ENCODE results near the gene USP13. TPM values are rescaled to one million over a fixed set of nuclear protein-coding genes. Genes with fewer than 3 reads are reported as not detected.

USP13 gene
- 1 to 10 TPM; 4.3 to 6.6 TPM for total RNA-seq

DNA sequence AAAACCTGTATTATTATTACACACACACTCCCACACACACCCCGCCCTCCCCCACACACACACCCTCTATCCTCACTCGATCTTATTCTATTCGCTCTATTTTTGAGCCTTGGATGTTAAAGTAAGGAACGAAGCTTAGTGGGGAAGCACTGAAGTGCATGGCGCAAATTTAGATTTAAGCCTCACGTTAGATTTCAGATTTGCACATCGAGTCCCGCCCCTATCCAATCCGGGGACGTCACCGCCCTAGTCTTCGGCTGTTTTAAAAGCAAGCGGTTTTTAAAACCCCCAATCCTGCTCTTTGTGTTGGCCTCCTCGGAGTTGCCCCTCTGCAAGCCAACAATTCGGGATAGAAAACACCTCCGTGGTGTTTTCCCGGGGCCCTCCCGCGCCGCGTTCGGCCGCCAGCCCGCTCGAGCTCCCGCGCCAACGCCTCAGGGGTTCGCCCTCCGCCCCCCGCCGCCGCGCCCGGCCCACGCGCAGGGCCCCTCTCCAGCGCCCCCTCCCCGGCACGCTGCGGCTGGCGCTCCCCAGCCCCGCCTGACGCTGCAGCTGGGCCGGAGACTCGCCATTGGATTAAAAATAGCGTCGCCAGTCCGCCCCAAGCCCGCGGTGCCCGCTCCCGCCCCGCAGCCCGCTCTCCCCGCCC, at the start of gene USP13:
Gene USP13 (plus strand): TSS at position 594 of the 649 bp plus-strand sequence. CDS start 186 bp downstream, outside the sequence.
- Histone ChIP-seq H3K36me3 (no peaks in the 10 kb centered on the region), H3K4me3 (peak within 1 kb of the TSS; percentile 66), H3K9me3 (no peaks in the 10 kb centered on the region), H3K27me3 (no peaks in the 10 kb centered on the region), H3K27ac (peak within 1 kb of the TSS; percentile 67), H3K4me1 (no peaks in the 10 kb centered on the region), H3K9ac (ENCODE audit: low read depth in 2 of 2, low read length in 2 of 2) (peak within 1 kb of the TSS; percentile 58 to 88)
- peak; percentile 55 for DNase-seq
- TF ChIP-seq, protein P1, sequence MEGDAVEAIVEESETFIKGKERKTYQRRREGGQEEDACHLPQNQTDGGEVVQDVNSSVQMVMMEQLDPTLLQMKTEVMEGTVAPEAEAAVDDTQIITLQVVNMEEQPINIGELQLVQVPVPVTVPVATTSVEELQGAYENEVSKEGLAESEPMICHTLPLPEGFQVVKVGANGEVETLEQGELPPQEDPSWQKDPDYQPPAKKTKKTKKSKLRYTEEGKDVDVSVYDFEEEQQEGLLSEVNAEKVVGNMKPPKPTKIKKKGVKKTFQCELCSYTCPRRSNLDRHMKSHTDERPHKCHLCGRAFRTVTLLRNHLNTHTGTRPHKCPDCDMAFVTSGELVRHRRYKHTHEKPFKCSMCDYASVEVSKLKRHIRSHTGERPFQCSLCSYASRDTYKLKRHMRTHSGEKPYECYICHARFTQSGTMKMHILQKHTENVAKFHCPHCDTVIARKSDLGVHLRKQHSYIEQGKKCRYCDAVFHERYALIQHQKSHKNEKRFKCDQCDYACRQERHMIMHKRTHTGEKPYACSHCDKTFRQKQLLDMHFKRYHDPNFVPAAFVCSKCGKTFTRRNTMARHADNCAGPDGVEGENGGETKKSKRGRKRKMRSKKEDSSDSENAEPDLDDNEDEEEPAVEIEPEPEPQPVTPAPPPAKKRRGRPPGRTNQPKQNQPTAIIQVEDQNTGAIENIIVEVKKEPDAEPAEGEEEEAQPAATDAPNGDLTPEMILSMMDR (IDR thresholded peaks at IDR 0.05): no peak
- intact Hi-C loops (cut with DNase I): no loop called here

DNA sequence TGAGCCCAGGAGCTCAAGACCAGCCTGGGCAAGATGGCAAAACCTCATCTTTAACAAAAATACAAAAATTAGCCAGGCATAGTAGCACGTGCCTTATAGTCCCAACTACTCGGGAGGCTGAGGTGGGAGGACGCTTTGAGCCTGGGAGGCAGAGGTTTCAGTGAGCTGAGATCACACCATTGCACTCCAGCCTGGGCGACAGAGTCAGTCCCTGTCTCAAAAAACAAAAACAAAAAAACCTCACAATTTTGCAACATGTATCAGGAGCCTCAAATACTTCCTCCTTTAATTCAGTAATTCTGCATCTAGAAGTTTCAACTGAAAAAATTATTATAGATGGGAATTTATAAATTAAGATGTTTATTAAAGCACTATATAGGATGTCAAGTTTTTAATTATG, 49.5 kb upstream of the USP13 start:
- TF ChIP-seq, protein P1 (IDR thresholded peaks at IDR 0.05): no peak
- Histone ChIP-seq H3K4me1 (no peaks in the 10 kb centered on the region), H3K27ac (no peak overlapping the region), H3K9me3 (no peaks in the 10 kb centered on the region), H3K9ac (ENCODE audit: low read depth in 2 of 2, low read length in 2 of 2) (no peak overlapping the region), H3K27me3 (no peaks in the 10 kb centered on the region), H3K4me3 (no peak overlapping the region), H3K36me3 (no peaks in the 10 kb centered on the region)
- DNase-seq: no peak
- intact Hi-C loops (cut with DNase I): no loop called here

- Histone ChIP-seq H3K27me3 (no peaks in the 10 kb centered on the region), H3K4me1 (no peaks in the 10 kb centered on the region), H3K9me3 (no peaks in the 10 kb centered on the region), H3K36me3 (no peaks in the 10 kb centered on the region), H3K27ac (peak overlapping the region; percentile 84), H3K9ac (ENCODE audit: low read depth in 2 of 2, low read length in 2 of 2) (peak overlapping the region; percentile 72 to 87), H3K4me3 (peak overlapping the region; percentile 78)
- no peak for DNase-seq
- TF ChIP-seq, protein P1 (IDR thresholded peaks at IDR 0.05): no peak
- intact Hi-C loops (cut with DNase I): no loop called here
Measured at GRCh38 chr3:179603831-179604230, 49.0 kb upstream of the USP13 start.

- peak within 1 kb of the TSS; percentile 78 for H3K4me3 ChIP-seq
- no peaks in the 10 kb centered on the region for H3K9me3 ChIP-seq
- peak within 1 kb of the TSS; percentile 84 for H3K27ac ChIP-seq
- TF ChIP-seq, protein P1 (IDR thresholded peaks at IDR 0.05): no peak
- no peaks in the 10 kb centered on the region for H3K36me3 ChIP-seq
- DNase-seq: peak; percentile 95
- H3K4me1 ChIP-seq: no peaks in the 10 kb centered on the region
- H3K9ac ChIP-seq (ENCODE audit: low read depth in 2 of 2, low read length in 2 of 2): peak within 1 kb of the TSS; percentile 87 to 97
- intact Hi-C loops (cut with DNase I): no loop called here
- no peaks in the 10 kb centered on the region for H3K27me3 ChIP-seq
Measured at GRCh38 chr3:179604321-179605078, 48.3 kb upstream of the USP13 start, which contains the start of the genes MRPL47 and NDUFB5. TSS of gene MRPL47 (minus strand) at chr3:179604638. CDS start at chr3:179604624, 14 bp downstream. TSS of gene NDUFB5 (plus strand) at chr3:179604794. CDS start at chr3:179604816, 22 bp downstream.

DNA sequence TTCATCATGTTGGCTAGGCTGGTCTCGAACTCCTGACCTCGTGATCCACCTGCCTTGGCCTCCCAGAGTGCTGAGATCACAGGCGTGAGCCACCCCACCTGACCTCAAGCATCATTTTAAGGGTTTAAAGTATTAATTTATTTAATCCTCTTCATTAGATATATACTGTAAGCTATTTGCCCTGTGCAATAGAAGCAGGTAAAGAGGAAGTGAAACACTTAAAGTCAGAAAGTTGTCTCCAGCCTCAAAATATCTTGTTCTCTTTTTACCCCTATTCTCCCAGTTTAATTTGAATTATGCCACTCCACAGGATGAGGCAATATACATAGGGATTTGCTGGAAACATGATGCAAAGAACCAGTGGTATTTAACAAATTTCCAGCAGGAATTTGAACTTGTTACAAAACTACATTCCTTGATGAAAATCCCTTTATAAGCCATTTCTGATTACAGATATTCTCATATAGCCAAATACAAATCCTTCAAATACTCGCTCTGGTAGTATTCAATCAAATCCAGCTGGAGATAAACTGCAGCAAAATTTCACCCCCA, 46.2 kb upstream of the USP13 start:
- Histone ChIP-seq H3K4me1 (no peaks in the 10 kb centered on the region), H3K4me3 (no peak overlapping the region), H3K36me3 (no peaks in the 10 kb centered on the region), H3K9ac (ENCODE audit: low read depth in 2 of 2, low read length in 2 of 2) (no peak overlapping the region), H3K27me3 (no peaks in the 10 kb centered on the region), H3K9me3 (no peaks in the 10 kb centered on the region), H3K27ac (no peak overlapping the region)
- DNase-seq: no peak
- intact Hi-C loops (cut with DNase I): no loop called here
- TF ChIP-seq, protein P1 (IDR thresholded peaks at IDR 0.05): no peak

All from colonic mucosa (tissue), 4 donors.